ENCODE results near the gene CLTCL1. TPM values are rescaled to one million over a fixed set of nuclear protein-coding genes. Genes with fewer than 3 reads are reported as not detected.

CLTCL1 gene
- total and polyA plus RNA-seq, 9 of the 15 experiments (the other 6 are each of a cell fraction or from before 2014, with no cell fraction given) = 1.1 to 11.7 (median 5.0) TPM

GRCh38 chr22:19275513-19275912, 16.0 kb downstream of the CLTCL1 start (continued):
- TF ChIP-seq GTF2F1 (IDR thresholded peaks at IDR 0.05; ENCODE audit: low read depth, low read length) (0 out of 2 replicates have a peak, but pooled peaks have one; percentile 1), CC2D1A (IDR thresholded peaks at IDR 0.05) (no peak), ATF3 (IDR thresholded peaks at IDR 0.05) (no peak), ATF3 (CRISPR knock-in tag; conservative IDR thresholded peaks at IDR 0.05) (no peak), ETV5 (CRISPR knock-in tag; IDR thresholded peaks at IDR 0.05; ENCODE audit: low read depth) (peak; percentile 47; the same call in 1 of the 2 replicates), SRF (CRISPR knock-in tag; IDR thresholded peaks at IDR 0.05) (no peak), CHAMP1 (IDR thresholded peaks at IDR 0.05) (no peak), ZNF57 (CRISPR knock-in tag; IDR thresholded peaks at IDR 0.05) (no peak), CCNT2 (IDR thresholded peaks at IDR 0.05; ENCODE audit: borderline replicate concordance, extremely low read depth, insufficient read length, low read depth, low read length) (no peak), ZBTB40 (IDR thresholded peaks at IDR 0.05) (no peak), ZBTB40 (CRISPR knock-in tag; IDR thresholded peaks at IDR 0.05) (peak; percentile 2; the same call in 1 of the 2 replicates), ZNF586 (CRISPR knock-in tag; conservative IDR thresholded peaks at IDR 0.05) (no peak), ZNF239 (CRISPR knock-in tag; IDR thresholded peaks at IDR 0.05) (no peak), GTF2A2 (tag; IDR thresholded peaks at IDR 0.05) (0 out of 2 replicates have a peak, but pooled peaks have one; percentile 4), HDAC3 (IDR thresholded peaks at IDR 0.05; ENCODE audit: borderline replicate concordance, partially characterized antibody) (no peak), NFIX (CRISPR knock-in tag; IDR thresholded peaks at IDR 0.05; ENCODE audit: low read depth) (no peak)
